HAP-1 (cell line): ENCODE data around the gene PTBP3.
A peak's percentile ranks its signal among the peaks of the same experiment; 100 is the strongest.

Source experiments
- DNase-seq, 2 experiments: peaks; one replicate each; pipeline ENCODE4 v3.0.0-alpha.2; 2016 to 2020; ENCODE audit warnings: low spot score in 2 of 2
- H3K27me3 ChIP-seq: fragments of 250-450 bp; sonication (Bioruptor Pico); 2 replicates; pipeline ENCODE4 v1.5.1; 2020; ENCODE audit warnings: low read depth, mild to moderate bottlenecking, moderate library complexity
- H3K36me3 ChIP-seq: fragments of 250-450 bp; sonication (Bioruptor Pico); replicated peaks from 2 replicates; pipeline ENCODE4 v1.5.1; 2020; ENCODE audit warnings: mild to moderate bottlenecking
- H3K4me1 ChIP-seq: fragments of 250-450 bp; sonication (Bioruptor Pico); 2 replicates; pipeline ENCODE4 v1.5.1; 2020; ENCODE audit warnings: mild to moderate bottlenecking
- H3K4me3 ChIP-seq: fragments of 250-450 bp; sonication (Bioruptor Pico); 2 replicates; pipeline ENCODE4 v1.5.1; 2020; ENCODE audit warnings: mild to moderate bottlenecking, moderate library complexity
- H3K9me3 ChIP-seq: fragments of 250-450 bp; sonication (Bioruptor Pico); 2 replicates; pipeline ENCODE4 v1.5.1; 2020; ENCODE audit warnings: mild to moderate bottlenecking, moderate library complexity
- in situ Hi-C: fragments of 300-500 bp; cut with MboI; formaldehyde crosslinking; loops from 3 replicates; pipeline ENCODE4 v1.14.3; 2020; ENCODE audit warnings: low sequenced_read_pairs, inconsistent platforms, mixed read lengths

PTBP3 gene

GRCh38 chr9:112325127-112325526 is 8.3 kb downstream of the PTBP3 start:
- in situ Hi-C loops, result no loop called here
- H3K4me1 ChIP-seq, result peaks cover 26% of the 10 kb centered on the region
- no peaks in the 10 kb centered on the region for H3K27me3 ChIP-seq
- no peaks in the 10 kb centered on the region for H3K36me3 ChIP-seq
- no peak overlapping the region for H3K4me3 ChIP-seq
- H3K9me3 ChIP-seq, result no peaks in the 10 kb centered on the region
- peak in 1 of 2 experiments; percentile 32 for DNase-seq

GRCh38 chr9:112323378-112323854 is 10.0 kb downstream of the PTBP3 start:
- no peaks in the 10 kb centered on the region for H3K36me3 ChIP-seq
- no peak for DNase-seq
- no peaks in the 10 kb centered on the region for H3K27me3 ChIP-seq
- in situ Hi-C loops, result no loop called here
- H3K4me3 ChIP-seq, result no peak overlapping the region
- peaks cover 23% of the 10 kb centered on the region for H3K4me1 ChIP-seq
- no peaks in the 10 kb centered on the region for H3K9me3 ChIP-seq

GRCh38 chr9:112322701-112323377 is 10.6 kb downstream of the PTBP3 start:
- Histone ChIP-seq H3K4me3 (no peak overlapping the region), H3K4me1 (peaks cover 17% of the 10 kb centered on the region)
- in situ Hi-C loops, result no loop called here

GRCh38 chr9:112316258-112316943 is 17.0 kb downstream of the PTBP3 start:
- H3K4me3 ChIP-seq, result no peak overlapping the region
- no peaks in the 10 kb centered on the region for H3K27me3 ChIP-seq
- no peaks in the 10 kb centered on the region for H3K9me3 ChIP-seq
- H3K4me1 ChIP-seq, result peaks cover 14% of the 10 kb centered on the region
- DNase-seq, result no peak
- in situ Hi-C loops, result no loop called here
- no peaks in the 10 kb centered on the region for H3K36me3 ChIP-seq

More at GRCh38 chr9:112322701-112323377, 10.6 kb downstream of the PTBP3 start:
- Histone ChIP-seq H3K27me3 (no peaks in the 10 kb centered on the region), H3K36me3 (no peaks in the 10 kb centered on the region), H3K9me3 (no peaks in the 10 kb centered on the region)
- no peak for DNase-seq

- no peak for DNase-seq
- H3K9me3 ChIP-seq, result no peaks in the 10 kb centered on the region
- no peak overlapping the region for H3K4me3 ChIP-seq
- H3K4me1 ChIP-seq, result peaks cover 15% of the 10 kb centered on the region
- in situ Hi-C loops, result no loop called here
- H3K27me3 ChIP-seq, result no peaks in the 10 kb centered on the region
- no peaks in the 10 kb centered on the region for H3K36me3 ChIP-seq
Observed at GRCh38 chr9:112315331-112316257, 17.8 kb downstream of the PTBP3 start.

- no peaks in the 10 kb centered on the region for H3K36me3 ChIP-seq
- in situ Hi-C loops, result no loop called here
Observed at GRCh38 chr9:112312139-112312538, 21.3 kb downstream of the PTBP3 start.

GRCh38 chr9:112311497-112311896 is 21.9 kb downstream of the PTBP3 start:
- Histone ChIP-seq H3K27me3 (no peaks in the 10 kb centered on the region), H3K4me3 (no peak overlapping the region), H3K9me3 (no peaks in the 10 kb centered on the region), H3K36me3 (no peaks in the 10 kb centered on the region), H3K4me1 (peaks cover 34% of the 10 kb centered on the region)
- no peak for DNase-seq
- in situ Hi-C loops, result no loop called here

More at GRCh38 chr9:112312139-112312538, 21.3 kb downstream of the PTBP3 start:
- Histone ChIP-seq H3K9me3 (no peaks in the 10 kb centered on the region), H3K4me1 (peaks cover 34% of the 10 kb centered on the region), H3K27me3 (no peaks in the 10 kb centered on the region), H3K4me3 (no peak overlapping the region)
- DNase-seq, result no peak

GRCh38 chr9:112310826-112311225 is 22.6 kb downstream of the PTBP3 start:
- H3K4me1 ChIP-seq, result peaks cover 34% of the 10 kb centered on the region
- no peaks in the 10 kb centered on the region for H3K9me3 ChIP-seq
- DNase-seq, result peak; percentile 65 to 98
- H3K27me3 ChIP-seq, result no peaks in the 10 kb centered on the region
- H3K4me3 ChIP-seq, result no peak overlapping the region
- no peaks in the 10 kb centered on the region for H3K36me3 ChIP-seq
- in situ Hi-C loops, result no loop called here

GRCh38 chr9:112308588-112308987 is 24.8 kb downstream of the PTBP3 start:
- Histone ChIP-seq H3K27me3 (no peaks in the 10 kb centered on the region), H3K4me1 (peaks cover 34% of the 10 kb centered on the region), H3K9me3 (no peaks in the 10 kb centered on the region), H3K36me3 (no peaks in the 10 kb centered on the region), H3K4me3 (no peak overlapping the region)
- in situ Hi-C loops, result no loop called here
- DNase-seq, result peak; percentile 75 to 89

- DNase-seq, result no peak
- in situ Hi-C loops, result no loop called here
Observed at GRCh38 chr9:112301420-112301819, 32.0 kb downstream of the PTBP3 start.

GRCh38 chr9:112299514-112299913 is 33.9 kb downstream of the PTBP3 start:
- Histone ChIP-seq H3K4me1 (no peaks in the 10 kb centered on the region), H3K9me3 (no peaks in the 10 kb centered on the region), H3K27me3 (no peaks in the 10 kb centered on the region), H3K4me3 (no peak overlapping the region), H3K36me3 (no peaks in the 10 kb centered on the region)
- DNase-seq, result no peak
- in situ Hi-C loops, result no loop called here

More at GRCh38 chr9:112301420-112301819, 32.0 kb downstream of the PTBP3 start:
- Histone ChIP-seq H3K27me3 (no peaks in the 10 kb centered on the region), H3K4me1 (no peaks in the 10 kb centered on the region), H3K4me3 (no peak overlapping the region), H3K9me3 (no peaks in the 10 kb centered on the region), H3K36me3 (no peaks in the 10 kb centered on the region)

GRCh38 chr9:112296929-112297328 is 36.5 kb downstream of the PTBP3 start:
- in situ Hi-C loops, result no loop called here
- Histone ChIP-seq H3K9me3 (no peaks in the 10 kb centered on the region), H3K4me1 (no peaks in the 10 kb centered on the region), H3K36me3 (no peaks in the 10 kb centered on the region), H3K4me3 (no peak overlapping the region), H3K27me3 (no peaks in the 10 kb centered on the region)
- DNase-seq, result no peak

- in situ Hi-C loops, result no loop called here
Observed at GRCh38 chr9:112295174-112295573, 38.2 kb downstream of the PTBP3 start.

More at GRCh38 chr9:112295174-112295573, 38.2 kb downstream of the PTBP3 start:
- no peak overlapping the region for H3K4me3 ChIP-seq
- no peaks in the 10 kb centered on the region for H3K36me3 ChIP-seq
- H3K4me1 ChIP-seq, result no peaks in the 10 kb centered on the region
- no peaks in the 10 kb centered on the region for H3K27me3 ChIP-seq
- no peaks in the 10 kb centered on the region for H3K9me3 ChIP-seq
- no peak for DNase-seq
